DMS114 treated with DMSO at 0.1 percent for 48 hours (cell line): ENCODE measurements around the gene CSF2RB.

Source experiments
- DNase-seq: peaks from one replicate; lab custom pipeline; 2025; ENCODE audit not compliant: unreplicated experiment; lab: John Stamatoyannopoulos, UW

Gene CSF2RB

GRCh38 chr22:36918586-36919284 lies 5.3 kb downstream of the CSF2RB start:
- DNase-seq: no peak

GRCh38 chr22:36921309-36922104 lies 8.1 kb downstream of the CSF2RB start:
- DNase-seq: no peak

- no peak for DNase-seq
These were observed 8.7 kb downstream of the CSF2RB start for GRCh38 chr22:36922105-36922608.

- no peak for DNase-seq
These were observed 9.3 kb downstream of the CSF2RB start for GRCh38 chr22:36922711-36923110.

- no peak for DNase-seq
These were observed 9.8 kb downstream of the CSF2RB start for GRCh38 chr22:36923131-36923788.

- DNase-seq: no peak
These were observed 10.8 kb downstream of the CSF2RB start for GRCh38 chr22:36924151-36924698.

- no peak for DNase-seq
These were observed 12.2 kb downstream of the CSF2RB start for GRCh38 chr22:36925388-36926290.

- no peak for DNase-seq
These were observed 12.9 kb downstream of the CSF2RB start for GRCh38 chr22:36926309-36926708.

- no peak for DNase-seq
These were observed 13.4 kb downstream of the CSF2RB start for GRCh38 chr22:36926721-36927435.

GRCh38 chr22:36927671-36928070 lies 14.2 kb downstream of the CSF2RB start:
- DNase-seq: no peak

- DNase-seq: no peak
These were observed 14.8 kb downstream of the CSF2RB start for GRCh38 chr22:36928196-36928595.

- DNase-seq: no peak
These were observed 15.5 kb downstream of the CSF2RB start for GRCh38 chr22:36928786-36929535.

GRCh38 chr22:36929621-36930020 lies 16.2 kb downstream of the CSF2RB start:
- DNase-seq: no peak

- no peak for DNase-seq
These were observed 16.9 kb downstream of the CSF2RB start for GRCh38 chr22:36930041-36930935.

- DNase-seq: no peak
These were observed 18.0 kb downstream of the CSF2RB start for GRCh38 chr22:36931446-36931845.

- DNase-seq: no peak
These were observed 20.4 kb downstream of the CSF2RB start for GRCh38 chr22:36933629-36934417.
